Anterior cingulate cortex (tissue), 58 donors: ENCODE measurements around the gene DPY19L3.
A peak's percentile ranks its signal among the peaks of the same experiment; 100 is the strongest.
"Not testable (repeated sequence)": the region's sequence is repeated elsewhere in the genome, so short reads cannot be mapped to it uniquely, and the experiment has no call there.

Experiments
- DNase-seq, 58 donors: peaks; one replicate each; lab custom pipeline; 2025; lab: John Stamatoyannopoulos, UW

DPY19L3 gene

GRCh38 chr19:32388393-32388855 lies 17.1 kb upstream of the DPY19L3 start:
- DNase-seq: no peak

DNA sequence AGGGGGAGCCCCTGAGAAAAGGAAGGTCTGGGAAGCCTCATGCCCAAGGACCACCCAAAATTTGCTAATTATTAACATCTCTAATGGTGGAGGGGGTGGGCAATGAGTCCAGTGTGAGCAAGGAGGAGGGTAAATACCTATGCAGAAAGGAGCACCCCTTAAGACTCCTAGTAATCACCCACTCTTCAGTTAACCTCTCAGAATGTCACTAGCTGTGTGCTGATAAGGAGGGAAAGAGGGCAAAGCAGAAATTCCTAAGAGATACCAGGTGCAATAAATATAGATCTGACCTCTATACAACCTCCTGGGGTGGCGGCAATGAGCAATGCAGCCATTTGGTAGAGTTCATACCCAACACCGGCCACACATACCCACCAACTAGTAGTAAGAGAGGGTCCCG lies 12.7 kb upstream of the DPY19L3 start:
- DNase-seq: no peak

GRCh38 chr19:32396046-32396652 lies 9.4 kb upstream of the DPY19L3 start:
- DNase-seq: no peak

GRCh38 chr19:32397671-32398101 lies 7.9 kb upstream of the DPY19L3 start:
- no peak for DNase-seq

GRCh38 chr19:32401992-32402391 lies 3.6 kb upstream of the DPY19L3 start:
- DNase-seq: no peak

DNA sequence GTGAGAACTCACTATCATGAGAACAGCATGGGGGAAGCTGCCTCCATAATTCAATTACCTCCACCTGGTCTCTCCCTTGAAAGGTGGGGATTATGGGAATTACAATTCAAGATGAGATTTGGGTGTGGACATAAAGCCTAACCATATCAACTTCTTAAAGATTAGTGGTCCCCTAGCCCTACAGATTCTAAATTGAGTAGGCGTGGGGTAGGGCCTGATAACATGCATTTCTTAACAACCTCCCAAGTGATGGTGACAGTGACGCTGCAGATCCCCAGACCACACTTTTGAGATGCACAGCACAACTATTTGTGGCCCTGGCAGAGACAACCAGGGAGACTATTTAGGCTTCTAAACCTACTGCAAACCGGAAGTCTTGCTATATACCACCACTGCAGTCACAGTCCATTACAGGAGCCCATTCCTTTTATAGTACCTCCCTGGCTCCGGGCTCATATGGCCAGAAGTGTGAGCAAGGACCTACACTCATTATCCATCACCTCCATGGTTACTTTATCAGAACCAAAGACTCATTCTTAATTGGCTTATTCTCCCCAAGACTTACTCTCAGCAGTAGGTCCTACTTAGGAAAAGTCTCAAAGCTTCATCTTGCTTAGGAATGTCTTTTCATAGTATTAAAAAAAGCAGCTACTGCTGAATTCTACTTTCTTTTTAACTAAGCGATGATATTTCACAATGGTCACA lies 2.1 kb upstream of the DPY19L3 start:
- no peak for DNase-seq

- DNase-seq: no peak
These were observed 1.2 kb upstream of the DPY19L3 start for GRCh38 chr19:32404213-32404932.

GRCh38 chr19:32404933-32405430 lies 588 bp upstream of the DPY19L3 start:
- peak in 52 of 58 donors; percentile 35 to 86 (median 68) for DNase-seq

DNA sequence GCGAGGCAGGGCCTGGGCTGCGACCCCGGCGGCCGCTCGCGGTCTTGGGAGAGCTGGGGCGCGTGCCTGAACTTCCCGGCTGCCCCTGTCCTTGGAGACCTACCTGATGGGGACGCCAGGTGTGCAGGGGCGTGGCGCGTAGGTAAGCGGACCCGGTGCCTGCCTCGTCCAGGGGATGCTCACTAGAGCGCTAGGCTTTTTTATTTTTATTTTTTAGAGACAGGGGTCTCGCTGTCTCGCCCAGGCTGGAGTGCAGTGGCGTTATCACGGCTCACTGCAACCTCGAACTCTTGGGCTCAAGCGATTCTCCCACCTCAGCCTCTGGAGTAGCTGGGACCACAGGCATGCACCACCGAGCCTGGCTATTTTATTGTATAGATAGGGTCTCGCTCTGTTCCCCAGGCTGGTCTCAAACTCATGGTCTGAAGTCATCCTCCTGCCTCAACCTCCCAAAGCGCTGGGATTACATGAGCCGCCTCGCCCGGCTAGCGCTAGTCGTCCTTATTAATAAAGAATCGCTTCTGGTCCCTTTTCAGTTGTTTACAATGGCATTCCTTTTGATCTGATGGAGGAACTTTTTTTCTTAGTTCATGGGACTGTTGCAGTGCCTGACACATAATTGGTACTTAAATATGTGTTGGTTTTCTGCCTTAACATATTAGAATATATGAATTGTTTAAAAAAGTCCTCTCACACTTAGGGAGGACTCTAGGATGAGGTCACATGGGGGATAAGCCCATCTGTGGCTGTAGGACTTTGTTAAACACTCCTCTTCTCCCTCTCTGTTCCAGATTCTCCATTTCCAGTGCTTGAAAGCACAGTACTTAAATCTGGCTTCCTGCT lies 812 bp downstream of the DPY19L3 start:
- peak in 1 of 58 donors; percentile 38 for DNase-seq

DNA sequence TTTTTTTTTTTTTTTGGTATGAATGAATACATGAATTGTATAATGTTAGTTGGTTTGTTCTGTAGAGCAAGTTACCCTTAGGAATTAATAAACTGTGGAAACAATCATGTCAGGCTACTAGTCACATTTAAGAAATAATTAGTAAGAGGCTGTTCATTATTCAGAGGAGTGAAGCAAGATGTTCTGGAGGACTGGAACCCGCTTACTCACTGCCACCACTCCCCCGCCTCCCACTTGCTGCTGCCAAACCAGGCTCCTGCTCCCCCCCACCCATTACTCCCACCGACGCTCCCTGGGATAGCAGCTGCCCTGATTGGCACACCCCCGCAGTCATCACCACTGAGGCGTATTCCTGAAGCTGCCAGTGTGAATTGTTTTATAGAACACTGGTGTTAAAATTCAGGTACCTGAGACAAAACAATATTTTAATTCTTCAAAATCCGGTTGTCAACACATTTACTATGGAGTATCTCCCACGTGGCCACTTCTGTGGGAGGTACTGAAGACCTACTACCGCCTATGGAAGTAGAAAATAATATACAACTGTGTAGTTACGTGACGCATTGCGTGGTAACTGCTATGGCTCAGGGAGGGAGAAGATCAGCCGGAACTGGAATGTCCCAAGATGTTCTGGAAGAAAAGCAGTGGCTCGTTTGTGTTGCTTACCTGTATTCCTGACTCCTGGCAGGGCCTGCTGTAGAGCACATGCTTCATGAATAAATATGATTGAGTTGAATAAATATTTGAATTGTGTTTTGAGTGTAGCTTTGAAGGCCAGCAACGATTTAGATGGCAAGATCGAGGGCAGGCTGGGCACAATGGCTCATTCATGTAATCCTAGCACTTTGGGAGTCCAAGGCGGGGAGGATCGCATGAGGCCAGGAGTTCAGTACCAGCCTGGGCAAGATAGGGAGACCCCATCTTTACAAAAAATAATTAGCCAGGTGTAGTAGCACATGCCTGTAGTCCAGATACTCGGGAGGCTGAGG lies 1.7 kb downstream of the DPY19L3 start:
- peak in 45 of 58 donors; percentile 6 to 76 (median 38) for DNase-seq

GRCh38 chr19:32415246-32415645 lies 9.7 kb downstream of the DPY19L3 start:
- DNase-seq: peak in 4 of 58 donors; percentile 4 to 26 (median 12)

GRCh38 chr19:32415669-32416068 lies 10.1 kb downstream of the DPY19L3 start:
- DNase-seq: no peak

GRCh38 chr19:32416749-32417456 lies 11.3 kb downstream of the DPY19L3 start:
- DNase-seq: peak in 6 of 58 donors; percentile 14 to 42 (median 18)

- no peak for DNase-seq
These were observed 12.6 kb downstream of the DPY19L3 start for GRCh38 chr19:32418155-32418554.

DNA sequence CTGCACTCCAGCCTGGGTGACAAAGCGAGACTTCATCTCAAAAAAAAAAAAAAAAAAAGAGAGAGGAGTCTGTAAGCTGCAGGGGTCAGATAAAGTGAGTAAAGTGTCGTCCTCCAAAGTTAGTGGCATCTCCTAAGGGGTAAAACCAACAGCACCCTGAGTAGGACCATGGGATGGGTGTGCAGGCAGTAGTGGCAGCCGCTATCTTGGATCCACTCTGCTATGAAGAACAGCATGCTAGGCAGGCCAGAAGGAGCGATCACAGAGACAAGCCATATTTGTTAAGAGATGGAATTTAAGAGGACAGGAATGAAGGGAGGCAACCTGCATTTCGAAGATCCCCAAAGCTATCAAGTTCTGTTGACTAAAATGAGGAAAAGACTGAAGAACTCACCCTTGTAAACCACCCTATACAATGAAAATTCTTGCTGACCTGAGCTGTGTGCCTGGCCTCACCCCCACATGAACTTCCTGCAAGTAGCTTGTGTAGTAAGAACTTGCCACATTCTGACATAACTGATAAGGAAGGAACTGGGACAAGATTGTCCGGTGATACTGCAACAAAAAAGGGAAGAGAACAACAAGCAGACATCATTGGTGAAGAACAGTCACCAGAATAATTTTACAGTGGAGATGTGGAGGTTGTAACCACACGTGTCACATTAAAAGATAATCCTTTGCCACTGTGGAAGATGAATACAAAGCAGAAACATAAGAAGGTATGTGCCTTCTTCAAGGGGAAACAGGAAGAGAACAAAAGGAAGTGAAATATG lies 16.2 kb downstream of the DPY19L3 start:
- no peak for DNase-seq

DNA sequence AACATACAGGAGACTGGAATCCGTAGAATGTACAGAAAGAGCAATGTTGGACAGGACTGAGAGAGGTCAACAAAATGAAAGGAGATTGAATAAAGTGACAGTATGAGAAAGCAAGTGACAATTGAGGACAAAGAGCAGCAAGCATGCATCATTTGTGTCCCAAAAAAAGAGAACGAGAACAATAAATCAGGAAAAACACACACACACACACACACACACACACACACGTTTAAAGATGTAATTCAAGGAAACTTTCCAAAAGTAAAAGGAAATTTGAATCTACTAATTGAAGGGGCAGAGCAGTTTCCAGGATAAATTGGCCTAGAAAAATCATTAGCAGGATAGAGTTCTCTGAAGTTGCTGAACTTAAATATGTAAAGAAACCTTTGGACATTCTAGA lies 16.9 kb downstream of the DPY19L3 start:
- no peak for DNase-seq

- not testable (repeated sequence) for DNase-seq
These were observed 18.4 kb downstream of the DPY19L3 start for GRCh38 chr19:32423944-32424343.

DNA sequence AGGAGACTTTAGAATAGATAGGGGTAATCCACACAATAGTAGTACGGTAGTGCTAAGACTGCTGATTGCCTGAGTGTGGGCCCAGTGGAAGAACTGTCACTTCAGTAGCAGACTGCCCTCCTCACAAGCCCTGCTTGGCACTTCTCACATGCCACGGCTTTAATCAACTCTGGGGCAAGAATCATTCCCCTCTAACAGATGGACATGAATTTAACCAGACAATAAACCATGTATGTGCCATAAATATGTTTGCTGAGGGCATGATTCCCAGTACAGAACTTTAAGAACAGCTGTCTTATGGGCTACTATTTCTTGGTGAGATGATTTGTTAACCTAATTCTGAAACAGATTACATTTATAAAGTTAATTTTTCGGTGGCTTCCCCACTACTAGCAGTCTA lies 22.0 kb downstream of the DPY19L3 start:
- DNase-seq: no peak
